NT2/D1 (cell line): Measurements from ENCODE around the gene TFRC.

Source experiments
- YY1 ChIP-seq: IDR thresholded peaks from 2 replicates; pipeline ENCODE4 v1.6.1; 2011; ENCODE audit not compliant: insufficient read length, insufficient read depth
- ZNF274 ChIP-seq: IDR thresholded peaks from 2 replicates; pipeline ENCODE4 v1.6.1; 2011; ENCODE audit warnings: mild to moderate bottlenecking, low read depth, low read length

- no peak for TF ChIP-seq ZNF274
- TF ChIP-seq YY1 = no peak
Observed at GRCh38 chr3:196096382-196096953, 14.6 kb upstream of the TFRC start.
